Astrocyte of the spinal cord (primary cell): ENCODE results near the gene UMODL1.

ENCODE experiments used
- DNase-seq: peaks from one replicate; pipeline ENCODE4 v3.0.0; 2011; ENCODE audit warnings: low read depth, low spot score
- H3K4me3 ChIP-seq: 2 replicates; pipeline ENCODE4 v1.5.1; 2011; ENCODE audit warnings: low read depth, mild to moderate bottlenecking, low read length, moderate library complexity
- in situ Hi-C: cut with HindIII; loops from 2 replicates; pipeline ENCODE4 v1.10.0; 2017; ENCODE audit warnings: low sequenced_read_pairs
- TF ChIP-seq, protein P1 (sequence below): IDR thresholded peaks from 2 replicates; pipeline ENCODE4 v1.5.1; 2012; ENCODE audit warnings: low read depth, mild to moderate bottlenecking, low read length, inconsistent platforms

UMODL1 gene

DNA sequence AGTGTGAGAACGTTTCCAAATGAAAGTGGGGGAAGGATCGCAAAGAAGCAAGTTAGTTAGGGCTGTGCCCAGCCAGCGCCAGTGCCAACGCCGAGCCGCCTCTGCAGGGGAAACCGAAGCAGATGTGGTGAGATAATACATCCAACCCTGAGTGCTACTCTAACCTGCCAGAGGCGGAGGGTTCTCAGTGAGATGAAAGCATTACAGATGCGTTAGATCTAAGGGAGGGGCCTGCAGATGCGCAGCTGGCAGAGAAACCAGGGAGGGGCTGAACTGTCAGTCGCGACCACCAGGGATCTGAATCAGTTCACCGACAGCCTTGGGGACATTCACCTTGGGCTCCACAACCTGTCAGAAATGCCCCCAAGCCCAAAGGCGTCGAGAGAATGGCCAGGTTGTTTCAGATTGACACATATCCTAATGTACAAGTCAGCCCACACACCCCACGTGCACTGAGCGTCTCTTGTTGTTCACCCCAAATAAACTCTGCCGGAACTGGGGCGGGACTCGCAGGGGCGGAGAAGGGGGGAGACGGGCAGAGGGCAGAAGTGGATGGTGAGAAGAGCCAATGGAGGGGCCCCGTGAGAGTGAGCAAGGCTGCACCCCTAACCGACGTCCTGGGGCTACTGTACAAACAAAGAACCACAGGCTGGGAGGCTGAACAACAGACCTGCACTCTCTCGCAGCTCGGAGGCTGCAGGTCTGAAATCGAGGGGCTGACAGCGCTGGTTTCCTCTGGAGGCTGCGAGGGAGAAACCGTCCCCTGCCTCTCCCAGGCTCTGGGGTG is 8.7 kb upstream of the UMODL1 start:
- TF ChIP-seq, protein P1, sequence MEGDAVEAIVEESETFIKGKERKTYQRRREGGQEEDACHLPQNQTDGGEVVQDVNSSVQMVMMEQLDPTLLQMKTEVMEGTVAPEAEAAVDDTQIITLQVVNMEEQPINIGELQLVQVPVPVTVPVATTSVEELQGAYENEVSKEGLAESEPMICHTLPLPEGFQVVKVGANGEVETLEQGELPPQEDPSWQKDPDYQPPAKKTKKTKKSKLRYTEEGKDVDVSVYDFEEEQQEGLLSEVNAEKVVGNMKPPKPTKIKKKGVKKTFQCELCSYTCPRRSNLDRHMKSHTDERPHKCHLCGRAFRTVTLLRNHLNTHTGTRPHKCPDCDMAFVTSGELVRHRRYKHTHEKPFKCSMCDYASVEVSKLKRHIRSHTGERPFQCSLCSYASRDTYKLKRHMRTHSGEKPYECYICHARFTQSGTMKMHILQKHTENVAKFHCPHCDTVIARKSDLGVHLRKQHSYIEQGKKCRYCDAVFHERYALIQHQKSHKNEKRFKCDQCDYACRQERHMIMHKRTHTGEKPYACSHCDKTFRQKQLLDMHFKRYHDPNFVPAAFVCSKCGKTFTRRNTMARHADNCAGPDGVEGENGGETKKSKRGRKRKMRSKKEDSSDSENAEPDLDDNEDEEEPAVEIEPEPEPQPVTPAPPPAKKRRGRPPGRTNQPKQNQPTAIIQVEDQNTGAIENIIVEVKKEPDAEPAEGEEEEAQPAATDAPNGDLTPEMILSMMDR = no peak
- H3K4me3 ChIP-seq = no peak overlapping the region
- in situ Hi-C loops = no loop called here
- no peak for DNase-seq

DNA sequence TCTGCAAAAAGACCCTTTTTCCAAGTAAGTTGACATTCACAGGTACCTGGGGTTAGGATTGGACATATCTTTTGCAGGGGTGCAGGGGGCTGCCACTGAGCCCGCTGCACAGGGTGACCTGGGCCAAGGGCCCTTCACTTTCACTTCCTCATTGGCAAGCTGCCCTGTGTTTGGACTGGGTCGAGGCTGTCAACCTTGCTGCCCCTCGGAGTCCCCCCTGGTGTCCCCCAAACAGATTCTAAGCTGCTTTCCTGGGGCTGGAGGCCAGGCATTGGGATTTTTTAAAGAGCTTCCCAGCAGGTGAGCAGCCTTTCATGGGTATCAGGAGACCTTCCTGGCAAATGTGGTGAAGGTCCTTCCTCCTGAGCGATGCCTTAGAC is 7.9 kb upstream of the UMODL1 start:
- no peak for DNase-seq
- in situ Hi-C loops = no loop called here
- TF ChIP-seq, protein P1 = no peak
- H3K4me3 ChIP-seq = no peak overlapping the region

DNA sequence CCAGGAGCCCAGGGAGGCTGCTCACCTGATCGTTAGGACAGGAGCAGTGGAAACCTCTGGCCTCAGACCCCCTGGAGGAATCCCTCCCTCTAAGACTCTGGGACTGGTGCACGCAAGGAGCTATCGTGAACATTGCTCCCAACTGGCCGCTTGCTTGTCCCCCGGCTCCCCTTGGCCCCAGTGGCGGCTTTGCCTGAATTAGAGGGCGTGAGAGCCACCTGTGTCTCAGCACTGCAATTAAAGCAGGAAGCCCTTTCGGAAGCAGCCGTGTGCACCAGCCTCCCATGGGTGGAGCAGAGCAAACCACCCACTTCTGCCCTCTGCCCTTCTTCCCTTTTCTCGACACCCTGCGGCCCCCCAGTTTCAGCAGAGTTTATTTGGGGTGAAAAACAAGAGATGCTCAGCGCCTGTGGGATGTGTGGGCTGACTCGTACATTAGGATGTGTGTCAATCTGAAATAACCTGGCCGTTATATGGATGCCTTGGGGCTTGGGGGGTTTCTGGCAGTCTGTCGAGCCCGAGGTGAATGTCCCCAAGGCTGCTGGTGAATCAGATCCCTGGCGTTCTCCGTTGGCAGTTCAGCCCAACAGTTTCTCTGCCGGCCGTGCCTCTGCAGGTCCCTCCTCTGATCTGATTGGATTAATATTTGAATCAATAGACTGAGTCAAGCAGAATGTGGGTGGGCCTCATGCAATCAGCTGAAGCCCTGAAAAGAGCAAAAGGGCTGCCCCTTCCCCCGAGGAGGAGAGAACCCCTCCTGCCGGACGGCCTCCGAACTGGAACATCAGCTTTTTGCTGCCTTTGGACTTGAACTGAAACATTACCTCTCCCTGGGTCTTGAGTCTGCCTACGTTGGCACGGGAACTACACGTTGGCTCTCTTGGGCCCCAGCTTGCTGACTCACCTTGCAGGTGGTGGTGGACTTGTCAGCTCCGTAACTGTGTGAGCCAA is 7.3 kb upstream of the UMODL1 start:
- TF ChIP-seq, protein P1 = no peak
- H3K4me3 ChIP-seq = no peak overlapping the region
- in situ Hi-C loops = no loop called here
- DNase-seq = no peak

DNA sequence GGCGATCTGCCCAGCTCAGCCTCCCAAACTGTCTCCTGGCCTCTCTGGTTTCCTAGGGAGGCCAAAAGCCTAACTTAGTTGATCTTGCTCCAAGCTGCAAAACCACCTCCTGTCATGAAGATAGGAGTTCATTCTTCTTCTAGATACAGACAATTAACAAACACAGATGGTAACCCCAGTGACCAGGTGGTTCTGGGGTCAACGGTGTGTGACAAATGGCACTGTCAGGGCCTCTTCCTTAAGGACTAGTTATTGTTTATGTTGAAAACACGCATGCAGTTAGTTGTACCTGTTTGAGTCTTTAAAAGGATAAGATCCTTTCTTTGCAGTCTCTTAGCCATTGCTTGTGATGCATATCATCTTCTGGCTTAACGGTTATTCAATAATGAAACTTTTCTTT is 4.6 kb upstream of the UMODL1 start:
- in situ Hi-C loops = no loop called here
- H3K4me3 ChIP-seq = no peak overlapping the region
- DNase-seq = no peak
- TF ChIP-seq, protein P1 = no peak

DNA sequence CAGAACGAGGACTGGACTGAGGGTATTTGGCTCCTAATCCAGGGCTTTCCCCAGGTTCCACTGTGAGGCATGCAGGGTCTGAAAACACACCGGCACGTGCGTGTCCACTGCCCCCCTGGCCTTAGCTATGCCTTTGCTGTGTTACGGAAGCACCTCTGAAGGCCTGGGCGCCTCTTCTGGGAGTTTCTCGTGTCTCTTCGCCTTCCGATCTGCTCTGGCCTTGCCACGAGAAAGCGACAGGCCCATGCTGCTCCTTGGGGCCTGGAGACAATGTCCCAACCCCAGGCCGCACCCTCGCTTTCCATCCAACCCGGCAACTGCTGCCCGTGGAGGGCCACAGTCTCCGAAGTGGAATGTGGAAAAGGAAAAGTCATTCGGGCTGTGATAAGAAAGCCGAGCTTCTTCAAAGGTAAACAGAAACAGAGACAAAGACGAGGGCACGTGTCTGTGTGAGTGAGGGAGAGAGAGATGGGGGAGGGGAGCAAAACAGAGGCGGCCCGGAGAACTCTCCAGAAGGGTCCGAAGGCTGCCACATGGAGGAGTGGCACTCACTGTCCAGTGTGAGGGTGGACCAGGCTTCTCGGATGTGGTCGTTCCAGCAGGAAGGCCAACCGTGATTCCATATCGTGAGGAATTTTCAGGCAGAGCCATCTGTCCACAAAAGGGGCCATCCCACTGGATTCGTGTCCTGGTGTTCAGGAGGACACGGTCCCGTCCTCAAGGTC is 3.4 kb upstream of the UMODL1 start:
- no peak overlapping the region for H3K4me3 ChIP-seq
- TF ChIP-seq, protein P1 = no peak
- in situ Hi-C loops = no loop called here
- no peak for DNase-seq

DNA sequence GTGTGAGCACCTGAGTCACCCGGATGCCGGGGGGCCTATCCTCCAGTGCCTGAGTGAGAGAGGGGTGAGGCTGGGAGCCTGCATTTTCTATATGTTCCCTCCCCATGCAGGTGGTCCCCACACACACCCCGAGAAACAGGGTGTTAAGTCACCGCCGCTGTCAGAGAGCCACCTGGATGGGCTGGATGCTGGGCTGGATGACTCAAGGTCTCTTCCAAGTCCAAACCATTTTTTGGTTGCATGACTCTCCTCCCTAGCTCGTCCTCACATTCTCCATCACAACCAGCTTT is 2.9 kb upstream of the UMODL1 start:
- DNase-seq = no peak
- in situ Hi-C loops = no loop called here
- no peak overlapping the region for H3K4me3 ChIP-seq
- TF ChIP-seq, protein P1 = no peak
